Activated CD8-positive, alpha-beta memory T cell treated with anti-CD3 and anti-CD28 coated beads for 48 hours (primary cell): ENCODE data around the gene TEX13A.

Source experiments
- DNase-seq, 3 experiments: peaks; one replicate each; pipeline ENCODE4 v3.0.0-alpha.2; 2020; ENCODE audit warnings: low read depth in 2 of 3, low spot score in 2 of 3

TEX13A gene

DNA sequence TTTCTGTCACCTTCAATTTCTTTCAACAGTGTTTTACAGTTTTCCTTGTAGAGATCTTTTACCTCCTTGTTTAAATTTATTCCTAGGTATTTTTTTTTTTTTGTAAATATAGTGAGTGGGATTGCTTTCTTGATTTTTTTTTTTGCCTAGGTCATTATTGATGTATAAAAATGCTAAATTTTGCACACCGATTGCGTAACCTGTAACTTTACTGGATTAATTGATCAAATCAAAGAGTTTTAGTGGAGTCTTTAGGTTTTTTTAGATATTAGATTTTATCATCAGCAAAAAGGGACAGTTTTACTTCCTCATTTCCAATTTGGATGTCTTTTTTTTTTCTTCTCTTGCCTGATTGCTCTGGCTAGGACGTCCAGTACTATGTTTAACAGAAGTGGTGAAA is 40.9 kb downstream of the TEX13A start:
- DNase-seq, result no peak

DNA sequence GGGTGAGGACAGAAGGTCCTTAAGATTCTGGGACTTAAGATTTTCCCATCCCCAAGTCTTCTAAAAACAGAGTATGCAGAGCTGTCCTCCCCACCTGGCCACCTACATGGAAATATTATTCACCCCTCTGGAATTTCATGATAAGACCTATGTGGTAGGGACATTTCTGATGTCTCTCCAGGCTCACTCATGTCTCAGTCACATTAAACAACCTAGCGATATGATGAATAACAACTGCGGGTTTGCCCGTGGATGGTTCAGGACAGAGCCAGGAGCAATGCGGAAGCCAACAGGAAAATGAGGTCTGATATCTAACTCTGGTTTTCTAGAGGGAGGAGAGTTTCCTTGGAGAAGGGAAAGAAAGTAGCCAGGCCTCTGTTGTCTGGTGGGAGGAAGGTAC is 47.4 kb downstream of the TEX13A start:
- no peak for DNase-seq
